GM21447 (cell line): ENCODE measurements around the gene PLBD2.
A peak's percentile ranks its signal among the peaks of the same experiment; 100 is the strongest.

ENCODE experiments used
- ATAC-seq: cut with Tn5 transposase; IDR thresholded peaks from one replicate; pipeline ENCODE4 v1.9.1; 2021; ENCODE audit not compliant: unreplicated experiment

PLBD2 gene

DNA sequence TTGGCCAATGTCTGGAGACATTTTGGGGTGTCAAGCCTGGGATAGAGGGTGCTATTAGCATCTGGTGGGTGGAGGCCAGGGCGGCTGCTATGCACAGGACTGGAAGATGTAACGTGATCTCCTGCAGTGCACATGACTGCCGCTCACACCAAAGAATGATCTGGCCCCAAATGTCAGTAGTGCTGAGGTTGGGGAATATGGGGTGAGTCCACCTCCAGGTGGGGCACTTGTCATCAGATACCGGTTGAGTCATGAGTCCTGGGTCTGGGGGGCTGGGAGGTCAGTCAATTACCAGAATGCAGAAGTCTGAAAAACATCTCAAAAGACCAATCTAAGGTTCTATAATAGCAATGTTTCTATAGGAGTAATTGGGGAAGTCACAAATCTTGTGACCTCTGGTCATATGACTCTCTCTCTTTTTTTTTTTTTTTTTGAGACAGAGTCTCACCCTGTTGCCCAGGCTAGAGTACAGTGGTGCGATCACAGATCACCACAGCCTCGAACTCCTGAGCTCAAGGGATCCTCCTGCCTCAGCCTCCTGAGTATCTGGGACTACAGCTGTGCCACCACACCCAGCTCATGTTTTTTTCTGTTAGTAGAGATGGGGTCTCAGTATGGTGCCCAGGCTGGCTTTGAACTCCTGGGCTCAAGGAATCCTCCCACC lies 57.8 kb downstream of the PLBD2 start:
- ATAC-seq = no peak

- ATAC-seq = no peak
Observed at GRCh38 chr12:113418213-113418879, 60.0 kb downstream of the PLBD2 start.

DNA sequence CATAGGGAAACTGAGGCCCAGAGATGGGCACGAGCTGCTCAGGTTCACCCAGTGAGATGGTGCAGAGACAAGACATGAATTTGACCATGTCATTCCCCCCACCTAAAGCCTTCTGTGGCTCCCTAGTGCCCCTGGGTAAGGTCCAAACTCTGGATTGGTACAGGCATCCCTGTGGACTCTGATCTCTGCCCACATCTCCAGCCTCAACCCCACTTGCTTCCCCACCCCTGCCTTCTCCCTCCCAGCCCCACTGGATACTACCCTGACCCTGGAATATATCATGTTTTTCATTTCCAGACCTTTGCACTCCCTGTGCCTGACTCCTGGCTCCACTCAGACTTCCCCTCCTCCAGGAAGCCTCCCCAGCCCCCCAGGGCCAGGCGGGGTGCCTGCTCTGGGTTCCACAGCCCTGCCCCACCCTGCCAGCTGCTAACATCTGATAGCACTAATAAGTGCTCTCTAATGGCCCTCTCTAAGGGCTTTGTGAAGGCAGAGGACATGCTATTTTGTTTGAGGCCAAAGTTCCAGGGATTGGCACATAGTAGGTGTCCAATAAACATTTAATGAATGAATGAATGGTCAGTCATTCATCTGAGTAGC lies 62.7 kb downstream of the PLBD2 start:
- ATAC-seq = no peak

DNA sequence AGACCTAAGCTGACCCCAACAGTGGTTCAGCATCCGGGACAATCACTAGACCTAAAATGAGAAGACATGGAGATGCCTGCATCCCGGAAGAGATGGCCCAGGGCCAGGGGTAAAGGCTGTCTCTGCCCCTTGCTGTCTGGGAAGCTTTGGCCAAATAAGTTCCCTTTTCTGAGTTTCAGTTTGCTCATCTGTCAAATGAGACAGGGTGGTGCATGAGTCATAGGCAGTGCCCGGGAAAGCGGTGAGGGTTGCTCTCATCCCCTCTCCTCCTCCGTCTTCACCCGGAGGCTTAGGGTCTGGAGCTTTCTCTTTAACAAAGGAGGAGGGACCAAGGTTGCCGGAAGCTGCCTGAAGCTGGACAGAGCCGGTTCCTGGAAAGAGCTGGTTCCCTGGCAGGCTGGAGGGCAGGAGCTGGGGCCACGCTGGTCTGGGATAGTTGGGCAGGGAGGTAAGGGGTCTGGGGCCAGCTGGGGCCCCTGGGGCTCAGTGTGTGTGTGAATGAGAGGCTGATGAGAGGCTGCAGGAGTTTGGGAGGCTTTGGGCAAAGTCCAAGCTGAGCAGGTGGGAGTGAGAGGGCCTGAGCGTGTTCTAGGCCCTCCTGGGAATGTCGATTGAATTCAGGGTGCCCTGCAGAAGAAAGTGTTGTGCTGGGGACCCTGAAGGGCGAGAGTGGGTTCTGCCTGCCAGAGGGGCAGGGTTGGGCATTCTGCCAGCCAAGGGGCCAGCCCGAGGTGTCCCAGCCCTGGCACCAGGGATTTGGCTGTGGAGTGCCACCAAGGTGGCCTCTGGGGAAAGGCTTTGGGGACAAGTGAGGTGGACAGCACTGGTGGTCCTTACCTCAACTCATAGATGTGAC lies 63.9 kb downstream of the PLBD2 start, which contains the start of gene SDSL:
Gene SDSL (plus strand): TSS at position 351 of the 856 bp plus-strand sequence. CDS start 5,603 bp downstream, outside the sequence.
- peak; percentile 91 for ATAC-seq

GRCh38 chr12:113422886-113423669 lies 64.7 kb downstream of the PLBD2 start:
- no peak for ATAC-seq

- ATAC-seq = no peak
Observed at GRCh38 chr12:113424456-113424855, 66.1 kb downstream of the PLBD2 start.

GRCh38 chr12:113424915-113425823 lies 66.8 kb downstream of the PLBD2 start:
- ATAC-seq = no peak

GRCh38 chr12:113425960-113426453 lies 67.6 kb downstream of the PLBD2 start:
- ATAC-seq = no peak

GRCh38 chr12:113427882-113428281 lies 69.5 kb downstream of the PLBD2 start:
- ATAC-seq = no peak

- ATAC-seq = no peak
Observed at GRCh38 chr12:113428482-113428881, 70.1 kb downstream of the PLBD2 start.

- ATAC-seq = no peak
Observed at GRCh38 chr12:113432986-113433385, 74.6 kb downstream of the PLBD2 start.

DNA sequence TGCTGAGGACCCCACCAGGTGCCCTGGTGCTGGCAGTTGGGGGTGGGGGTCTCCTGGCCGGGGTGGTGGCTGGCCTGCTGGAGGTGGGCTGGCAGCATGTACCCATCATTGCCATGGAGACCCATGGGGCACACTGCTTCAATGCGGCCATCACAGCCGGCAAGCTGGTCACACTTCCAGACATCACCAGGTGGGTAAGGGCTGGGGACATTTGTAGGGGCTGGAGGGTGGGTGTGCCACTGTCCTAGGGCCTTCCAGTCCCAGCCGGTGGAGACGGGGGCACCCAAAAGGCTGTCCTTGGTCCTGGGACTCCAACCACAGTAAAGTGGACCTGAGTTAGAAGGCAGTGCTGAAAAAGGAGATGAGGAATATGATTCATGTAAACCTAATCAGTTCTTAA lies 77.0 kb downstream of the PLBD2 start:
- ATAC-seq = no peak

DNA sequence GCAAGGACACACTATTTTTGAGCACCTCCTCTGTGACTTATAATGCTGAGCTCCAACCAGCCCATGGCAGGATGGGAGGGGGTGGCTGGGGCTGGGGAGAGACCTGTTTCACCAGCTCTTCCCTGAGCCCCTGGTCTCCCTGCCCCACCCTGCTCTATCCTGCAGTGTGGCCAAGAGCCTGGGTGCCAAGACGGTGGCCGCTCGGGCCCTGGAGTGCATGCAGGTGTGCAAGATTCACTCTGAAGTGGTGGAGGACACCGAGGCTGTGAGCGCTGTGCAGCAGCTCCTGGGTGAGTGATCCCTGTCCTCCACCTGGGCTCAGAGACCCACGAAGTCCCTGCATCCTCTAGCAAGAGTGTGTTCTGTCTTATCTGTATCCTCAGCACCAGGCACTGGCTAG lies 78.2 kb downstream of the PLBD2 start:
- no peak for ATAC-seq

GRCh38 chr12:113436993-113437728 lies 78.8 kb downstream of the PLBD2 start:
- no peak for ATAC-seq

GRCh38 chr12:113437729-113438100 lies 79.3 kb downstream of the PLBD2 start:
- no peak for ATAC-seq

DNA sequence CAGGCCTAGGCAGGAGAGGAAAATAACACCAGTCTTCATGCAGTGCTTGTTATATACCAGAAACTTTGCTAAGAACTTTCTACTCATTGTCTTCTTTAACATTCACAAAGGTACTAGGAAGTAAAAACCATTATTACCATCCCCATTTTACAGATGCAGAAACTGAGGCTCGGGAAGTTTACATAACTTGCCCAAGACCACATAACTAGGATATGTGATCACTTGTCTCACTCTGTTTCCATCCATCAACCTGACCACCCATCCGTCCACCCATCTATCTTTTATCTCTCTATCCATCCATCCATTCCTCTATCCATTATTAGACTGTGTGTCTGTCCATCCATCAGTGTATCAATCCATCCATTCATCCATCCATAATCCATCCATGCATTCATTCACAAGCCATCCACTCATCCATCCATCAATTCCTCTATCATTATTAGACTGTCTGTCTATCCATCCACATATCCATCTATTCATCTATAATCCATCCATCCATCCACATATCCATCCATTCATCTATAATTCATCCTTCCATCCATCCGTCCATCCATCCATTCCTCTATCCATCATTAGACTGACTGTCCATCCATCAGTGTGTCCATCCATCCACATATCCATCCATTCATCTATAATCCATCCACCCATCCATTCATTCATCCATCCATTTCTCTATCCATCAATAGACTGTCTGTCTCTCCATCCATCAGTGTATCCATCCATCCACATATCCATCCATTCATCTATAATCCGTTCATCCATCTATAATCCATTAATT lies 80.3 kb downstream of the PLBD2 start:
- no peak for ATAC-seq

DNA sequence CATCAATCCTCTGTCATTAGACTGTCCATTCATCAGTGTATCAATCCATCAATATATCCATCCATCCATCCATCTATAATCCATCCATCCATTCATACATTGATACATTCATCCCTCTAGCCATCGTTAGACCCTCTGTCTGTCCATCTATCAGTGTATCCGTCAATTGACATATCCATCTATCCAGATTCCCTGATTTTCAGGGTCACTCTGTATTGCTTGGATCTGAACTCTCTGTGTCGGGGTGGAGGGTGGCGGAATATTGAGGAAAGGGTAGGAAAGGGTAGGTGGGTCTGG lies 80.9 kb downstream of the PLBD2 start:
- ATAC-seq = no peak

DNA sequence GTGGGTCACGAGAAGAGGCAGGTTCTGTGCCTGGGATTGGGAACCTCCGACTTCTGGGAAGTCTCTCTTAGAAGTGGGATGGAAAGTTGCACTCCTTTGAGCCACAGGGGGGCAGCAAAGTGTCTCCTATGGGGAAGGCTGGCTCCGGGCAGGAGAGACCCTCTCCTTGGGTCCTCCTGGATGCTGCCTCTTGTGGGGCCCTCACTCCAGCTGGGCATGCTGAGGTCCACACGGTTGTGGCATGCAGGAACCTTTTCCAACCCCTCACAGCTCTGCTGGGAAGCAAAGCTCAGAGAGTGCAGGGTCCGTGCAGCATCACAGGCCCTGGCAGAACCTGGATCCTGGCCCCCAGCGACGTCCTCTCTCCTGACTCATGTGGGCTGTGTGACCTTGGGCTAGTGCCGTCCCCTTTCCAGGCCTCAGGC lies 81.2 kb downstream of the PLBD2 start:
- no peak for ATAC-seq
